Smooth muscle cell of the brain vasculature (primary cell): ENCODE measurements around the gene AFF3.

ENCODE experiments used
- DNase-seq: peaks from one replicate; pipeline ENCODE4 v3.0.0-alpha.2; 2012; ENCODE audit warnings: low read depth, low spot score

The AFF3 gene

DNA sequence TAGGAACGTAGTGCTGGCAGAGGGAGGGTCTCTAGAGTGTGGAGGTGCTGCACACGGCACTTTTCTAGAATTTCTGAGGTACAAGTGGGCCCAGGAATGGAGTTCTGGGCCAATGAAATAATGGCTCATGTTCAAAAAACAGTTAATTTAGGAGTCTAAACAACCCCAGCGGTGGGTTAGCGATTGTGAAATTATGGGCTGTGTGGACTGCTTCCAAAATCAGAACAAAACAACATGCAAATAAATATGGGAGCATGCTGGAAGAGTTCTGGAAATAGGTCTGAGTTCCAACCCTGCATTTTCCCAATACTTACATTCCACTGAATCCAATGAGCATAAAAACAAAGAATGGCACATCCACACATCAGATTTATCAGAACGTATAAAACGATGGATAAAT is 317.6 kb downstream of the AFF3 start:
- DNase-seq = no peak

- DNase-seq = no peak
These were observed 319.7 kb downstream of the AFF3 start for GRCh38 chr2:99822474-99823207.

DNA sequence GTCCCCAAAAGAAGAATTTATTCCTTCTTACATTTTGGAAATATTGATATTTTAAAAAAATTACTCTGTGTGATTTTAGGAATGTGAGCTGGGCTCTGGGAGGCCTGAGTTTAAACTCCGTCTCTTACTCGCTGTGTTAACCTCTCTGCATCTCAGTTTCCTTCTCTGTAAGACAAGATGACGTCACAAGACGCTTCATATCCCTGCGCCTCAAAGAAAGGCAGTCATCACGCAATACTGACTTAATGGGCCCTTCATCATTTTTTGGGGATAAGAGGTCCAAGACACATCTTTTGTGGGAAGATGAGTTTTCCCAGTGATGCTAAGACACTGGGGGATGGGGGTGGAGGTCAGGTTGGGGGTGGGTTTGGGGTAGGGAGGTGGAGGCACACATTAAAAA is 320.4 kb downstream of the AFF3 start:
- no peak for DNase-seq

DNA sequence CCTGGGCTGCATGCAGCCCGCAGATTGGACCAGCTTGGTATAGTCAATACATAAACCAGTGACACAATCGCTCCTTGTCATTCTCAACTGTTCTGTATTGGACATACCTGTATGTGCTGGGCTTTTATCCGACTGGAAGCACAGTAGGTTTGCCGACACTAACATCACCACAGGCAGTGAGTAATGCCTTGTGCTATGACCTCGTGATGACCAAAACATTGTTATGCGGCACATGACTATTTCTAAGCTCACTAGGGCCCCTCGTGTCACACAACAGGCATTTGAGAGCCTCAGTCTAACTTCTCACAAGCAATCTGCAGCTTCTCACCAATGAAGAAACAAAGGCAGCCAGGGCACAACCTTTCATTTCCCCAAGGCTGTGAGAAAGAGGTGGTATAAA is 320.8 kb downstream of the AFF3 start:
- no peak for DNase-seq

DNA sequence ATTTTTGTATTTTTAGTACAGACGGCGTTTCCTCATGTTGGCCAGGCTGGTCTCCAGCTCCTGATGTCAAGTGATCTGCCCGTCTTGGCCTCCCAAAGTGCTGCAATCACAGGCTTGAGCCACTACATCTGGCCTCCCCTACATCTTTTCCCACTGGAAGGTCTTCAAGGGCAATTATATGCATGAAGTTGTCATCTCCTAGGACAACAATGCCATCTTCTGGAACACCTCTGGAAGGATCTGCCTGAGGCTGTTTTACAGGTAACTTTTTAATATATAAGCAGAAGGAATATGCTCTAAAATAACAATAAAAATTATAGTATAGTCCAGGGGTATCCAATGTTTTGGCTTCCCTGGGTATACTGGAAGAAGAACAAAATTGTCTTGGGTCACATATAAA is 321.4 kb downstream of the AFF3 start:
- no peak for DNase-seq

DNA sequence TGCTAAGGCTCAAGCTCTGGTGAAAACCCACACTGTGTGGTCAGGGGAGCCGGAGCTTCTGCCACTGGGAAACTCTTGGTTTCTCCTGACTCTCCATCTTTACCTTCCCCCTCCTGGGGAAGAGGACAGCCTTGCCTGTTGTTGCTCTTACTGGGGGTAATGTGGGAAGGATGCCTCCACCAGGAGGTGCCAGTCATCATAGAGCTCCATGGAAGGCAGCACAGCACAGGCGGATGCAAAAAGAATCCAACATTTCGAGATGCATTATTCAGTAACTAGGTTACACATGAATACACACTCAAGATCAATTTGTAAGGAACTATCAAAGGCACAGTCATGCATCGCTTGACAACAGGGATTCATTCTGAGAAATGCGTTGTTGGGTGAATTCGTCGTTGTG is 322.6 kb downstream of the AFF3 start:
- DNase-seq = no peak

DNA sequence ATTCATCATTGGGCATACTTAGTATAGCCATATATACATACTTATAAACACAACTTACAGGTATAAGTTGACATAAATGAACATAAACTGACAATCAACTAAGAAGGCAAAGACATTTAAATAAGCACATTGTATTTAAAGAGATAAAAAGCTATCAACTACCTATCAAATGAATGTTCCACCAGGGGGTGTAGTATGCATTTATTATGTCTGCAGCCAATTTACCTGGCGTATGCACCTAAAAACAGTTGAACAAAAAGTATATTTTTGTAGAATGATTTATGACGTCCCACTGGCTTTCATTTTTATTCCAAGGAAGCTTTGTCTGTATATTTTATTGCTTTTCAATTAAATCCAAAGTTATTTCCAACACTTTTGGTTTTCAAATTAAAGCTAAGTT is 323.5 kb downstream of the AFF3 start:
- DNase-seq = no peak

- DNase-seq = no peak
These were observed 325.5 kb downstream of the AFF3 start for GRCh38 chr2:99816908-99817307.

DNA sequence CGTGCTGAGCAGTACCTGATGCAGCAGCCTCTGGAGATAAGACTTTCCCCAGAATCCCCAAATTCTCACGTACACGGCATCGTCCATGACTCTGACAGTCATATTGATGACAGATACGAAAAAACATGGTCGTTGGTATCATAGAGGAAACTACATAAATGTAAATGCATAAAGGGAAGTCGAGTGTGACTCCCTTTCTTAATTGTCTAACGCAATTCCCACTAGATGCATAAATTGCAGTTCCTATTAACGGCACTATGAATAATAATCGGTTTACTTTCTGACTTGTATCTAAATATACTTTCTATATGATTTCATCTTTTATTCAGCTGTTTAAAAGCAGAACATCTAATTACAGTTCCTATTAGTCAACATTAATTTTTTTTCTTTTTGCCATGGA is 330.0 kb downstream of the AFF3 start:
- no peak for DNase-seq

DNA sequence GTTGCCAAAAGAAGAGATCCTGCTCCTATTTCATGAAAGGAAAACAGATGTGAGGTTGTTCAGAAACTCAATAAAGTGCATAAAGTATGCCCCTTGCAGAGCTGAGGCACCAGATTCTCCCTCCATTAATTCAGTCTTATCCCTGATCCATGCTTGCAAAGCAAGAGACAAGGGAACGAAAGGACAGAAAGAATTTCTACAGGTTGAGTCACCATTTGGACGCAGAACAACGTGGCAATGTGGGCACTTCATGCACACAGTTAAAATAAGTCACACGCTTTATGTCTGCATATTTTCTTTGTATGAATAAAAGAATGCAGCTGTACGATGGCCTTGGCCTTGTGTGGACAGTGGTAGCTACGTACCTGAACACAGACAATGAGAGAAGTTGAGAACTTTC is 330.8 kb downstream of the AFF3 start:
- DNase-seq = no peak

- no peak for DNase-seq
These were observed 332.2 kb downstream of the AFF3 start for GRCh38 chr2:99810225-99810624.

- no peak for DNase-seq
These were observed 333.0 kb downstream of the AFF3 start for GRCh38 chr2:99809259-99809900.

GRCh38 chr2:99808361-99809200 is 333.8 kb downstream of the AFF3 start:
- DNase-seq = no peak

DNA sequence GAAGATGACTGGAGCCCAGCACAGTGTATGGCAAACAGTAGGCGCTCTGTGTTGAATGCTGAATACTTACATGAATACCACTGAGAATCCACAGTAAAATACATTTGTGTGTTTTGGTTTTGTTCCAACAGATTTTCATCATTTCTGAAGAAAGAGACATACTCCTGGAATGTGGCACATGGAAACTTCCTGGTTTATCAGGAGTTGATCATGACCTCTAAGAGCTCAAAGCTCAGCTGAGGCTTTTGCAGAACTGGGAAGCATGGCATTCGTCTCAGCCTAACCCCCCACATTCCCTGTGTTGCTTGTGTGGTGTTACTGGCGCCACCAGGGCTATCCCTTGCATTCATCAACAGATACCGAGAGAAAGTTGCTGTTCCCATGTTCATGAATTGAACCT is 335.6 kb downstream of the AFF3 start:
- no peak for DNase-seq

GRCh38 chr2:99805930-99806476 is 336.4 kb downstream of the AFF3 start:
- DNase-seq = no peak

GRCh38 chr2:99803846-99804245 is 338.5 kb downstream of the AFF3 start:
- DNase-seq = no peak

DNA sequence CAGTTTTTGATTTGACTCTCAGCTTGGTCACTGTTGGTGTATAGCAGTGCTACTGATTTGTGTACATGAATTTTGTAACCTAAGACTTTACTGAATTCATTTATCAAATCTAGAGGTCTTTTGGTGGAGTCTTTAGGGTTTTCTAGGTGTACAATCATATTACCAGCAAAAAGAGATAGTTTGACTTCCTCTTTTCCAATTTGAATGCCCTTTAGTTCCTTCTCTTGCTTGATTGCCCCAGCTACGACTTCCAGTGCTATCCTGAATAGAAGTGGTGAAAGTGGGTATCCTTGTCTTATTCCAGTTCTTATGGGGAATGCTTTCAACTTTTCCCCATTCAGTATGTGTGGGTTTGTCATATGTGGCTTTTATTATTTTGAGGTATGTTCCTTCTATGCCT is 339.7 kb downstream of the AFF3 start:
- DNase-seq = no peak

GRCh38 chr2:99801327-99801901 is 341.0 kb downstream of the AFF3 start:
- no peak for DNase-seq

GRCh38 chr2:99797475-99797874 is 344.9 kb downstream of the AFF3 start:
- no peak for DNase-seq

DNA sequence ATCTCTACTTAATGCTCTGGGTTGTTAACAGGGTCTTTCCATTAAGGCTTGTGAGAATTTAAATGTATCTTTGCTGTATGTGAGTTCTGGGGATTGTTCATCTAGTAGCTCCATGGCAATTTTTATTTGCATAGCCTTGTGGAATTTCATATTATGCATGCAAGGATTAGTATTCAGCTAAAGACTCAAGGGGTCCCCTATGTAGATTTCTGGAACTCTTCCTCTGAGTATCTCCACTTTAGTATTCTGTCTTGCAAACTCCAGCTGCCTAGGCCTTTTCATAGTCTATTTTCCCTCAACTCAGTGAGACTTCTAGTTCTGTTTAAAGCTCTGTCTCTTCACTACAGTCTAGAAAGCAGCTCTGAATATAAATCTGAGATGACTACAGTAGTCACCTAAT is 348.0 kb downstream of the AFF3 start:
- no peak for DNase-seq

DNA sequence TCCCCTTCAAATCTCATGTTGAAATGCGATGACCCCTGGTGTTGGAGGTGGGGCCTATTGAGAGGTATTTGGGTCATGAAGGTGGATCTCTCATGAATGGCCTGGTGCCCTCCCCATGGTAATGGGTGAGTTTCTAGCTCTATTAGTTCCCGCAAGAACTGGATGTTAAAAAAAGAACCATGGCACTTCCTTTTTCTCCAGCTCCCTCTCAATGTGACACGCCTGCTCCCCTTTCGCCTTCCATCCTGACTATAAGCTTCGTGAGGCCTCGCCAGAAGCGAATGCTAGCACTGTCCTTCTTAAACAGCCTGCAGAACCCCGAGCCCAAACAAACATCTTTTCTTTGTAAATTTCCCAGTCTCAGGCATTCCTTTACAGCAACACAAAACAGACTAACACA is 349.4 kb downstream of the AFF3 start:
- no peak for DNase-seq

DNA sequence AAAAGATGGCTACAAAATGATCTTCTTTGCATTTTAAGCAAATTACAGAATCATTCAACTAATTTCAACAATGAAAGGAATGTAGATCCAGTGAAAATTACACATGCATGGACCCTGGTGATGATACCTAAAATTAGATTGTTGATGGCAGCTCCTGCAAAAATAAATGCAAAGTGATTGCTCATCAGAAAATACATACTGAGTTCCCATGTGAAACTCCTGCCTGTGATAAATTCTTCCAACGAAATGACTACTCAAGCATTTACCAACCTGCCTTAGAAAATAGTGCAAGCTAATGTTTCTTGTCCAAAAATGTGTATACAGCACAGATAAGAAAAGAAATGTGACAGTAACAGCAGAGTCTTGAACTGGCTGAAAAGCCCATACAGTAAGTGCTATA is 352.5 kb downstream of the AFF3 start:
- no peak for DNase-seq
